C4-2B (cell line): ENCODE measurements around the gene PGAP2.

Source experiments
- CTCF ChIP-seq: fragments of 450-650 bp; conservative IDR thresholded peaks from 2 replicates; pipeline ENCODE4 v1.5.1; 2017; ENCODE audit warnings: mild to moderate bottlenecking
- ZFX ChIP-seq: fragments of 450-650 bp; IDR thresholded peaks from 2 replicates; pipeline ENCODE4 v1.6.1; 2017

- no peak for TF ChIP-seq CTCF
- TF ChIP-seq ZFX: no peak
Measured at GRCh38 chr11:3845670-3846069, 37.3 kb downstream of the PGAP2 start.
